ENCODE data around the gene KRT82. TPM values are rescaled to one million over a fixed set of nuclear protein-coding genes. Genes with fewer than 3 reads are reported as not detected.

Gene KRT82
- total RNA-seq, 4 donors from 2014 or later: 0.46 to 10.3 TPM; not detected in 2

GRCh38 chr12:52363111-52363679, 42.9 kb downstream of the KRT82 start:
- H3K4me3 ChIP-seq (ENCODE audit: low read depth, poor library complexity, severe bottlenecking): no peak overlapping the region
- peak in 1 of 2 donors; percentile 82 for DNase-seq (ENCODE audit: low spot score in 2 of 2)
- 93% methylated on average over 12 of the region's 12 CpGs for WGBS, 2 donors
- TF ChIP-seq POLR2A (IDR thresholded peaks at IDR 0.05) (no peak), CTCF (IDR thresholded peaks at IDR 0.05) (no peak)
- intact Hi-C loops (cut with DNase I; ENCODE audit: low total_unique reads): no loop called here

- DNase-seq (ENCODE audit: low spot score in 2 of 2): peak in 1 of 2 donors; percentile 58
- 84 to 91% methylated on average over 11 of the region's 11 CpGs for WGBS, 2 donors
- H3K4me3 ChIP-seq (ENCODE audit: low read depth, poor library complexity, severe bottlenecking): no peak overlapping the region
- intact Hi-C loops (cut with DNase I; ENCODE audit: low total_unique reads): no loop called here
- no peak for TF ChIP-seq POLR2A (IDR thresholded peaks at IDR 0.05)
- TF ChIP-seq CTCF (IDR thresholded peaks at IDR 0.05): no peak
These were observed 43.9 kb downstream of the KRT82 start for GRCh38 chr12:52362118-52362726.

DNA sequence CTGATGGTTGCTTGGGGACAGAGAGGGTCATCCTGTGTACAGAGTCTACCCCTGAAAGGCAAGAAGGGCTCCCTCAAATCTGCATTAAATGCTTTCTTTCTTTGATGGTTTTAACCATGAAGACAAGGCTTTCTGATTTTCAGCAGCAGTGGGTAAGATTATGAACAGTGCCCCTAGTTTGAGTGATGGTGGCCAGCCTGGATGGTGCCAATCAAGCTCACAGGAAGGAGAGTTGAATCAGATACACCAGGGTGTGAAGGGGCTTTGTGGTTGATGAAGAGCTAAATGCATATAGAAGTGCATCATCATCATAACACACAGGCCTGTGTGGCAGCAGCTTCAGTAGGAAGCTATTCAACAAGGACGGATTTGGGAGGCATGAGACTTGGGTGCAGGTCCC, 44.6 kb downstream of the KRT82 start:
- WGBS, 2 donors: 100% methylated on average over 1 of the region's 1 CpG
- no peak for TF ChIP-seq CTCF (IDR thresholded peaks at IDR 0.05)
- TF ChIP-seq POLR2A (IDR thresholded peaks at IDR 0.05): no peak
- intact Hi-C loops (cut with DNase I; ENCODE audit: low total_unique reads): no loop called here
- DNase-seq (ENCODE audit: low spot score in 2 of 2): peak in 1 of 2 donors; percentile 64
- H3K4me3 ChIP-seq (ENCODE audit: low read depth, poor library complexity, severe bottlenecking): no peak overlapping the region

- H3K4me3 ChIP-seq (ENCODE audit: low read depth, poor library complexity, severe bottlenecking): no peak overlapping the region
- TF ChIP-seq CTCF (IDR thresholded peaks at IDR 0.05) (no peak), POLR2A (IDR thresholded peaks at IDR 0.05) (no peak)
- 52 to 55% methylated on average over 13 of the region's 13 CpGs for WGBS, 2 donors
- DNase-seq (ENCODE audit: low spot score in 2 of 2): peak in 1 of 2 donors; percentile 86
- intact Hi-C loops (cut with DNase I; ENCODE audit: low total_unique reads): no loop called here
These were observed 45.4 kb downstream of the KRT82 start for GRCh38 chr12:52360663-52361271.

- no peak for TF ChIP-seq POLR2A (IDR thresholded peaks at IDR 0.05)
- no peak for TF ChIP-seq CTCF (IDR thresholded peaks at IDR 0.05)
- no peak overlapping the region for H3K4me3 ChIP-seq (ENCODE audit: low read depth, poor library complexity, severe bottlenecking)
- WGBS, 2 donors: 70 to 76% methylated on average over 7 of the region's 7 CpGs
- peak in 1 of 2 donors; percentile 82 for DNase-seq (ENCODE audit: low spot score in 2 of 2)
- intact Hi-C loops (cut with DNase I; ENCODE audit: low total_unique reads): no loop called here
These were observed 46.0 kb downstream of the KRT82 start for GRCh38 chr12:52360106-52360662.

Measured in lower leg skin (tissue), 4 donors.